ENCODE data around the gene PDGFC.

The PDGFC gene

GRCh38 chr4:156998500-156999174 is 27.0 kb upstream of the PDGFC start:
- no peak for DNase-seq (ENCODE audit: low spot score)
- Histone ChIP-seq H3K4me3 (no peak overlapping the region), H3K27ac (no peak overlapping the region)
- TF ChIP-seq CTCF (IDR thresholded peaks at IDR 0.05), result no peak

- H3K4me3 ChIP-seq, result no peak overlapping the region
- no peak overlapping the region for H3K27ac ChIP-seq
- DNase-seq (ENCODE audit: low spot score), result no peak
- TF ChIP-seq CTCF (IDR thresholded peaks at IDR 0.05), result no peak
These were observed 21.3 kb upstream of the PDGFC start for GRCh38 chr4:156992943-156993342.

GRCh38 chr4:156991161-156991560 is 19.6 kb upstream of the PDGFC start:
- TF ChIP-seq CTCF (IDR thresholded peaks at IDR 0.05), result no peak
- H3K4me3 ChIP-seq, result no peak overlapping the region
- no peak for DNase-seq (ENCODE audit: low spot score)
- no peak overlapping the region for H3K27ac ChIP-seq

GRCh38 chr4:156983366-156983765 is 11.8 kb upstream of the PDGFC start:
- no peak for DNase-seq (ENCODE audit: low spot score)

GRCh38 chr4:156981262-156981769 is 9.7 kb upstream of the PDGFC start:
- no peak overlapping the region for H3K27ac ChIP-seq
- no peak for TF ChIP-seq CTCF (IDR thresholded peaks at IDR 0.05)
- H3K4me3 ChIP-seq, result no peak overlapping the region
- DNase-seq (ENCODE audit: low spot score), result no peak

More at GRCh38 chr4:156983366-156983765, 11.8 kb upstream of the PDGFC start:
- Histone ChIP-seq H3K4me3 (no peak overlapping the region), H3K27ac (no peak overlapping the region)
- no peak for TF ChIP-seq CTCF (IDR thresholded peaks at IDR 0.05)

- Histone ChIP-seq H3K4me3 (no peak overlapping the region), H3K27ac (no peak overlapping the region)
- no peak for TF ChIP-seq CTCF (IDR thresholded peaks at IDR 0.05)
- no peak for DNase-seq (ENCODE audit: low spot score)
These were observed 6.0 kb upstream of the PDGFC start for GRCh38 chr4:156977435-156978160.

GRCh38 chr4:156976147-156976546 is 4.5 kb upstream of the PDGFC start:
- no peak for DNase-seq (ENCODE audit: low spot score)
- Histone ChIP-seq H3K4me3 (no peak overlapping the region), H3K27ac (no peak overlapping the region)
- TF ChIP-seq CTCF (IDR thresholded peaks at IDR 0.05), result no peak
